ENCODE measurements around the gene SELENOM.

Gene SELENOM

GRCh38 chr22:31107178-31107893 lies at the start of gene SELENOM:
TSS of gene SELENOM (minus strand) at chr22:31107568. CDS start at chr22:31107505, 63 bp downstream.
- DNase-seq: peak; percentile 92

GRCh38 chr22:31155422-31155821 lies 48.1 kb upstream of the SELENOM start:
- no peak for DNase-seq

GRCh38 chr22:31154975-31155374 lies 47.6 kb upstream of the SELENOM start:
- DNase-seq: no peak

- no peak for DNase-seq
These were observed 46.0 kb upstream of the SELENOM start for GRCh38 chr22:31153357-31153756.

- no peak for DNase-seq
These were observed 44.5 kb upstream of the SELENOM start for GRCh38 chr22:31151872-31152271.

GRCh38 chr22:31150615-31151014 lies 43.2 kb upstream of the SELENOM start:
- DNase-seq: no peak

- peak; percentile 80 for DNase-seq
These were observed 41.7 kb upstream of the SELENOM start for GRCh38 chr22:31148953-31149627.

GRCh38 chr22:31148488-31148887 lies 41.1 kb upstream of the SELENOM start:
- DNase-seq: no peak

- DNase-seq: no peak
These were observed 36.9 kb upstream of the SELENOM start for GRCh38 chr22:31144223-31144622.

GRCh38 chr22:31143537-31143936 lies 36.2 kb upstream of the SELENOM start:
- DNase-seq: peak; percentile 2

GRCh38 chr22:31143038-31143437 lies 35.7 kb upstream of the SELENOM start:
- peak; percentile 4 for DNase-seq

- no peak for DNase-seq
These were observed 34.9 kb upstream of the SELENOM start for GRCh38 chr22:31142285-31142684.

- DNase-seq: no peak
These were observed 34.2 kb upstream of the SELENOM start for GRCh38 chr22:31141551-31141950.

GRCh38 chr22:31140746-31141145 lies 33.4 kb upstream of the SELENOM start:
- DNase-seq: no peak

- DNase-seq: no peak
These were observed 32.7 kb upstream of the SELENOM start, which contains the start of gene PLA2G3 for GRCh38 chr22:31139866-31140716. TSS of gene PLA2G3 (minus strand) at chr22:31140508. CDS start at chr22:31140354, 154 bp downstream.

GRCh38 chr22:31139066-31139465 lies 31.7 kb upstream of the SELENOM start:
- no peak for DNase-seq

GRCh38 chr22:31138126-31138525 lies 30.8 kb upstream of the SELENOM start:
- no peak for DNase-seq

- no peak for DNase-seq
These were observed 30.4 kb upstream of the SELENOM start for GRCh38 chr22:31137721-31138120.

- DNase-seq: no peak
These were observed 29.3 kb upstream of the SELENOM start for GRCh38 chr22:31136711-31137110.

- no peak for DNase-seq
These were observed 28.8 kb upstream of the SELENOM start for GRCh38 chr22:31136155-31136554.

- no peak for DNase-seq
These were observed 28.3 kb upstream of the SELENOM start for GRCh38 chr22:31135706-31136105.

GRCh38 chr22:31134688-31135087 lies 27.3 kb upstream of the SELENOM start:
- DNase-seq: no peak

- no peak for DNase-seq
These were observed 26.5 kb upstream of the SELENOM start for GRCh38 chr22:31133911-31134310.
